GM12801 (cell line): ENCODE results near the gene ADGRG2.

Experiments
- TF ChIP-seq, protein P1 (sequence below): IDR thresholded peaks from one replicate; pipeline ENCODE4 v1.5.1; 2011; ENCODE audit warnings: control low read depth; ENCODE audit not compliant: insufficient read length; ENCODE audit errors: extremely low read depth

ADGRG2 gene

DNA sequence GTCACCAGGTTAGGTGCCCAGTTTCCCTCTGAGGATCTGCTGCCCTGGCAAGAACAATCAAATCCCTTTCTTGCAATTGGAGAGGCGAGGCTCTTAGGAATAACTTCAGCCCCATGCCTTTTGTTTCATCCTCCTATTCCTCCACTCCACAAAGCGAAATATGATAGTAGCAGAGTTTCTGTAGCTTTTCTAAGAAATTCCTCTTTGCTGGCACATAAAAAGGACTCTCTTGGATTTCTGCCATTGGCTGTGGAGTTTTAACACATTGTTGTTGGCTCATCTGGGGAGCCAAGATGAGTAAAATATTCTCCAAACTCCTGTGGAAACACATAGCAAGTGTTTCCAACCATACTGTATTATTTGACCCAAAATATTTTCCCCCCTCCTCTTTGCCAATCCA is 11.0 kb upstream of the ADGRG2 start:
- TF ChIP-seq, protein P1, sequence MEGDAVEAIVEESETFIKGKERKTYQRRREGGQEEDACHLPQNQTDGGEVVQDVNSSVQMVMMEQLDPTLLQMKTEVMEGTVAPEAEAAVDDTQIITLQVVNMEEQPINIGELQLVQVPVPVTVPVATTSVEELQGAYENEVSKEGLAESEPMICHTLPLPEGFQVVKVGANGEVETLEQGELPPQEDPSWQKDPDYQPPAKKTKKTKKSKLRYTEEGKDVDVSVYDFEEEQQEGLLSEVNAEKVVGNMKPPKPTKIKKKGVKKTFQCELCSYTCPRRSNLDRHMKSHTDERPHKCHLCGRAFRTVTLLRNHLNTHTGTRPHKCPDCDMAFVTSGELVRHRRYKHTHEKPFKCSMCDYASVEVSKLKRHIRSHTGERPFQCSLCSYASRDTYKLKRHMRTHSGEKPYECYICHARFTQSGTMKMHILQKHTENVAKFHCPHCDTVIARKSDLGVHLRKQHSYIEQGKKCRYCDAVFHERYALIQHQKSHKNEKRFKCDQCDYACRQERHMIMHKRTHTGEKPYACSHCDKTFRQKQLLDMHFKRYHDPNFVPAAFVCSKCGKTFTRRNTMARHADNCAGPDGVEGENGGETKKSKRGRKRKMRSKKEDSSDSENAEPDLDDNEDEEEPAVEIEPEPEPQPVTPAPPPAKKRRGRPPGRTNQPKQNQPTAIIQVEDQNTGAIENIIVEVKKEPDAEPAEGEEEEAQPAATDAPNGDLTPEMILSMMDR = no peak

GRCh38 chrX:19130628-19131027 is 8.4 kb upstream of the ADGRG2 start:
- TF ChIP-seq, protein P1 = no peak

DNA sequence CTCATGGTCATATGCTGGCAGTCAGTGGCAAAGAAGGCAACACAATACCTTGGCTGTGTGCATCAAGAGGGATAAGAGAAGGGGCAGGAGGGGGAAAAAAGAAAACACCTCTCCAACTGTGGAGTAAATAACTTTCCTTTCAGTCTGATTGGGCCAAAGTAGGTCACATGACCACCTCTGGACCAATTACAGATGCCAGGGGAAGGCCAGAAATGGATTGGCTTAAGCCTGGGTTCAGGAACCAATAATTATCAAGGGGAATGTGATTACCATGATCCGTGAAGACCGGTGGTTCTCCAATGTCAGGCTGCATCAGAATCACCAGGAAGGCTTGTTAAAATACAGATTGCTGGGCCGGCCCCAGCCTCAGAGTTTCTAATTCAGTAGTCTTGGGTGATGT is 7.4 kb upstream of the ADGRG2 start:
- TF ChIP-seq, protein P1 = no peak

DNA sequence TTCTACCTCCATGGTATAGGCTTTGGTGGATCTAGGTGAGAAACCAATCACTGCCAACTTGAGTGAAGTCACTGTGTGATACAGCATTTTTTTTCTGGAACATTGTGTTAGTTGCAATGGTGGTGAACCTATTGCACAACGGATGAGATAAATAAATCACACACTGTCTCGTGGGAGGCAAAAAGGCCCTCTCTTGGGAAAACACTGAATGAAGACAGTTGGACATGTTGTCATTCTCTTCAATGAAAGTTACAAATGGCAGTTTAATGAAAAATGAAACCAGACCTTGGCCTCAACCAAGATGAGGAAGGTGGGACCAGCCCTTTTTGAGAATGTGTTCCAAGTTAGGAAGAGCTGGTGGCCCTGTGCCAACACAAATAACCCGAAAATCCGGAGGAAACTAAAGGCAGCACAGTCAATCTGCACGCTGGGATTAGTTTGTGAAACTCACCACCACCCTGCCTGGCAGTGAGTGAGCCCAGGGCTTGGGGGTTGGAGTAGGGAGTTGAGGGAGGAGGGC is 5.4 kb upstream of the ADGRG2 start:
- TF ChIP-seq, protein P1 = no peak

GRCh38 chrX:19122641-19123009 is 357 bp upstream of the ADGRG2 start:
- TF ChIP-seq, protein P1 = no peak

- TF ChIP-seq, protein P1 = no peak
These were observed 802 bp downstream of the ADGRG2 start for GRCh38 chrX:19121466-19121865.

GRCh38 chrX:19110642-19111041 is 11.6 kb downstream of the ADGRG2 start:
- TF ChIP-seq, protein P1 = no peak

DNA sequence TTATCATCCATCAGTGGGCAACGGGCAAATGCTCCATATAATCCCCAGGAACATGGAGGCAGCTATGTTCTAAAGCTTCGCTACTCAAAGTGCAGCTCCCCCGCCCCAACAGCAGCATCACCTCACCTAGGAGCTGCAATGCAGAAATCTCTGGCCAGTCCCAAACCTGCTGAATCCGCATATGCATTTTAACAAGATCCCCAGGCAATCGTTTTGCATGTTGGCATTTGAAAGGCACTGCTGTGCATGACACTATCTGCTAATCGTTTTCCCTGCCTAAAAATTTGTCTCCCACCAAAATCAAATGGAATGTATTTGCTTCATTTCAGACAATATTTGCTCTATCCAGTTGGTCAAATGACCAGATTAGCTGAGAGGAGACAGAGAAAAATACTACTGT is 15.2 kb downstream of the ADGRG2 start:
- TF ChIP-seq, protein P1 = no peak
